ENCODE measurements around the gene RHBDF1.
A peak's percentile ranks its signal among the peaks of the same experiment; 100 is the strongest.

Gene RHBDF1

GRCh38 chr16:72561-73548 is at the start of gene RHBDF1:
Gene RHBDF1 (minus strand): TSS chr16:72631. CDS start chr16:65015, 7,616 bp downstream.
- DNase-seq (ENCODE audit: insufficient read length, low spot score): no peak
- FAIRE-seq: no peak

- DNase-seq (ENCODE audit: insufficient read length, low spot score) (no peak), FAIRE-seq (no peak)
Measured at GRCh38 chr16:120756-121155, 48.3 kb upstream of the RHBDF1 start.

GRCh38 chr16:119835-120491 is 47.5 kb upstream of the RHBDF1 start:
- FAIRE-seq: no peak

GRCh38 chr16:119295-119694 is 46.9 kb upstream of the RHBDF1 start:
- DNase-seq (ENCODE audit: insufficient read length, low spot score) (no peak), FAIRE-seq (no peak)

More at GRCh38 chr16:119835-120491, 47.5 kb upstream of the RHBDF1 start:
- DNase-seq (ENCODE audit: insufficient read length, low spot score): no peak

- no peak for FAIRE-seq
Measured at GRCh38 chr16:118857-119256, 46.4 kb upstream of the RHBDF1 start.

GRCh38 chr16:117379-118365 is 45.2 kb upstream of the RHBDF1 start:
- no peak for FAIRE-seq
- peak; percentile 57 for DNase-seq (ENCODE audit: insufficient read length, low spot score)

More at GRCh38 chr16:118857-119256, 46.4 kb upstream of the RHBDF1 start:
- DNase-seq (ENCODE audit: insufficient read length, low spot score): no peak

GRCh38 chr16:116015-116414 is 43.6 kb upstream of the RHBDF1 start:
- FAIRE-seq: no peak
- DNase-seq (ENCODE audit: insufficient read length, low spot score): no peak

GRCh38 chr16:114327-114726 is 41.9 kb upstream of the RHBDF1 start:
- FAIRE-seq: no peak

GRCh38 chr16:112153-112840 is 39.9 kb upstream of the RHBDF1 start:
- FAIRE-seq (no peak), DNase-seq (ENCODE audit: insufficient read length, low spot score) (no peak)

More at GRCh38 chr16:114327-114726, 41.9 kb upstream of the RHBDF1 start:
- no peak for DNase-seq (ENCODE audit: insufficient read length, low spot score)

- peak; percentile 74 for DNase-seq (ENCODE audit: insufficient read length, low spot score)
- FAIRE-seq: peak; percentile 79
Measured at GRCh38 chr16:106623-107324, 34.3 kb upstream of the RHBDF1 start.

- FAIRE-seq: no peak
Measured at GRCh38 chr16:105521-105920, 33.1 kb upstream of the RHBDF1 start.

GRCh38 chr16:104928-105327 is 32.5 kb upstream of the RHBDF1 start:
- FAIRE-seq (no peak), DNase-seq (ENCODE audit: insufficient read length, low spot score) (no peak)

More at GRCh38 chr16:105521-105920, 33.1 kb upstream of the RHBDF1 start:
- no peak for DNase-seq (ENCODE audit: insufficient read length, low spot score)

- FAIRE-seq (no peak), DNase-seq (ENCODE audit: insufficient read length, low spot score) (no peak)
Measured at GRCh38 chr16:104355-104754, 31.9 kb upstream of the RHBDF1 start.

- DNase-seq (ENCODE audit: insufficient read length, low spot score) (no peak), FAIRE-seq (no peak)
Measured at GRCh38 chr16:102060-102855, 29.8 kb upstream of the RHBDF1 start.

GRCh38 chr16:101586-101985 is 29.2 kb upstream of the RHBDF1 start:
- DNase-seq (ENCODE audit: insufficient read length, low spot score) (no peak), FAIRE-seq (no peak)

GRCh38 chr16:100989-101388 is 28.6 kb upstream of the RHBDF1 start:
- DNase-seq (ENCODE audit: insufficient read length, low spot score): no peak

GRCh38 chr16:97822-98221 is 25.4 kb upstream of the RHBDF1 start:
- DNase-seq (ENCODE audit: insufficient read length, low spot score) (no peak), FAIRE-seq (no peak)

More at GRCh38 chr16:100989-101388, 28.6 kb upstream of the RHBDF1 start:
- FAIRE-seq: no peak

GRCh38 chr16:96935-97381 is 24.5 kb upstream of the RHBDF1 start:
- DNase-seq (ENCODE audit: insufficient read length, low spot score): peak; percentile 96

More at GRCh38 chr16:96935-97381, 24.5 kb upstream of the RHBDF1 start:
- FAIRE-seq: peak; percentile 90

All from GM19239 (cell line).